T-cell (primary cell): Measurements from ENCODE around the gene SLC51A. TPM values are rescaled to one million over a fixed set of nuclear protein-coding genes. Genes with fewer than 3 reads are reported as not detected.

Experiments
- ATAC-seq, 4 experiments: fragments of 200-7000 bp in 3 of 4; fragments of 150-1000 bp in 1 of 4; cut with Tn5 transposase; replicated peaks in 1 of 4; 1 replicate in 3 of 4; 2 replicates in 1 of 4; pipeline ENCODE4 v1.10.0; 2021; ENCODE audit warnings: moderate library complexity in 3 of 4, mild to moderate bottlenecking in 2 of 4, moderate number of reproducible peaks in 1 of 4
- CTCF ChIA-PET, 2 donors: fragments of 300-600 bp; sonication (Branson Sonifier 250); formaldehyde crosslinking; loops; one replicate each; lab custom pipeline; 2022; ENCODE audit warnings: antibody characterized with exemption in 2 of 2; lab: Charles Lee
- POLR2A ChIA-PET, 2 donors: fragments of 300-600 bp; sonication (Branson Sonifier 250); formaldehyde crosslinking; loops; one replicate each; lab custom pipeline; 2022; ENCODE audit warnings: antibody characterized with exemption in 2 of 2; lab: Charles Lee
- DNase-seq, 35 experiments: peaks; one replicate each; pipeline versions ENCODE4 v3.0.0 to v3.0.0-alpha.2; 2013 to 2023
- H3K27ac ChIP-seq: one replicate; pipeline ENCODE4 v1.5.1; 2013; ENCODE audit warnings: low read length
- H3K27me3 ChIP-seq, 2 experiments: replicated peaks in 1 of 2; 1 replicate in 1 of 2; 2 replicates in 1 of 2; pipeline versions ENCODE4 v1.6.1 to v1.7.0; 2013; ENCODE audit warnings: low read length in 1 of 2, mixed read lengths in 1 of 2; ENCODE audit not compliant: control insufficient read depth in 2 of 2, insufficient read depth in 2 of 2; ENCODE audit errors: extremely low read depth in 1 of 2
- H3K36me3 ChIP-seq, 2 donors: 1 replicate in 1 of 2; 2 replicates in 1 of 2; pipeline versions ENCODE4 v1.6.1 to v1.7.0; 2013; ENCODE audit warnings: low read length in 1 of 2; ENCODE audit not compliant: control insufficient read depth in 2 of 2, insufficient read depth in 1 of 2; ENCODE audit errors: extremely low read depth in 1 of 2
- H3K4me1 ChIP-seq, 2 experiments: 1 replicate in 1 of 2; 2 replicates in 1 of 2; pipeline versions ENCODE4 v1.6.1 to v1.7.0; 2013; ENCODE audit warnings: low read length in 2 of 2, mixed read lengths in 1 of 2; ENCODE audit not compliant: insufficient read depth in 2 of 2, control insufficient read depth in 1 of 2; ENCODE audit errors: extremely low read depth in 1 of 2
- H3K4me3 ChIP-seq, 2 donors: 1 replicate in 1 of 2; 2 replicates in 1 of 2; pipeline versions ENCODE4 v1.5.1 to v1.7.0; 2013; ENCODE audit warnings: mild to moderate bottlenecking in 2 of 2, low read length in 1 of 2, moderate library complexity in 1 of 2; ENCODE audit not compliant: control insufficient read depth in 1 of 2; ENCODE audit errors: extremely low read depth in 1 of 2
- H3K9me3 ChIP-seq: 2 replicates; pipeline ENCODE4 v1.7.0; 2013
- H3K27ac Mint-ChIP-seq, 2 donors: one replicate each; pipeline ENCODE4 v1.8.0; 2020 to 2021; ENCODE audit warnings: mild to moderate bottlenecking in 2 of 2, mixed read lengths in 2 of 2
- H3K27me3 Mint-ChIP-seq, 2 donors: one replicate each; pipeline ENCODE4 v1.8.0; 2021 to 2022; ENCODE audit warnings: mixed read lengths in 2 of 2
- H3K36me3 Mint-ChIP-seq: one replicate; pipeline ENCODE4 v1.8.0; 2021; ENCODE audit warnings: mixed read lengths
- H3K4me1 Mint-ChIP-seq, 3 donors: one replicate each; pipeline ENCODE4 v1.8.0; 2020 to 2022; ENCODE audit warnings: mixed read lengths in 3 of 3, mild to moderate bottlenecking in 1 of 3
- H3K4me3 Mint-ChIP-seq, 3 donors: one replicate each; pipeline ENCODE4 v1.8.0; 2020 to 2022; ENCODE audit warnings: mild to moderate bottlenecking in 3 of 3, mixed read lengths in 3 of 3, moderate library complexity in 3 of 3
- H3K9me3 Mint-ChIP-seq, 3 donors: one replicate each; pipeline ENCODE4 v1.8.0; 2020 to 2022; ENCODE audit warnings: mixed read lengths in 3 of 3
- WGBS: methylation state at CpG from one replicate; pipeline ENCODE4 v1.1.5; 2013; ENCODE audit warnings: missing lambda C conversion rate; ENCODE audit not compliant: insufficient coverage; 5-methylcytosine and 5-hydroxymethylcytosine counted together
- total RNA-seq, 35 experiments: library from RNA in 6 of 35; stranded (reverse) in 6 of 35; fragments of 120-200 nt in 1 of 35; gene quantifications; one replicate each; pipeline versions ENCODE4 v1.2.1 to v1.2.4 and lab custom pipeline; 2013 to 2026

Gene SLC51A
- total RNA-seq, 5 donors from 2014 or later (not counting 1 experiment from before 2014, with no cell fraction given) = not detected

DNA sequence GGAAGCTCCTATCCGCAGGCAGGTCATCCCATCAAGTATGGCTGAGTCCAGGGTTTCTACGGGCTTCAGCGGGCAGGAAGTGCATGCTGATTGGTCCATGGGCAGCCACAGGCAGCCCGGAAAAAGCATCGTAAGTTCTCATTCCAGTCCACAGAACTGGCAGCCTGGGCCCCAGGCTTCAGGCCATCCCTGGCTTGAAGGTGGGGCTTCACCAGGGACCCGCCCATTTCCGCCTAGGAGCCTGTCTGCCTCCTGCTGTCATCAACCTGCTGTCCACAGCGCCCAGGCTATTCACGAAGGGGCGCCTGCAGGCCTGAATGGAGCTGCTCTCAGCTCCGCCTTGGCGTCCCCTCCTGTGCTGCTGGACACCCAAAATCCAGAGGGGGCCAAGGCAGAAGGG lies 57.3 kb downstream of the SLC51A start:
- no peak overlapping the region for H3K4me3 Mint-ChIP-seq
- peaks cover 0 to 33% of the 10 kb centered on the region in 2 experiments for H3K4me1 ChIP-seq
- peaks cover 0 to 23% of the 10 kb centered on the region in 2 donors for H3K36me3 ChIP-seq
- H3K9me3 ChIP-seq = no peaks in the 10 kb centered on the region
- H3K27me3 Mint-ChIP-seq = no peaks in the 10 kb centered on the region
- CTCF ChIA-PET = no interaction called here
- H3K36me3 Mint-ChIP-seq = peaks cover 27% of the 10 kb centered on the region
- peaks cover 31 to 48% (median 48%) of the 10 kb centered on the region in 3 donors for H3K4me1 Mint-ChIP-seq
- DNase-seq (no peak), ATAC-seq (no peak)
- POLR2A ChIA-PET = interaction anchor here in 1 of 2 donors (0.9 kb wide), 1 partner anchor 14 kb away, joined by 4 read pairs; no protein-coding TSS in a partner anchor
- no peak overlapping the region for H3K4me3 ChIP-seq
- peak overlapping the region; percentile 92 for H3K27ac ChIP-seq
- no peaks in the 10 kb centered on the region for H3K9me3 Mint-ChIP-seq
- no peaks in the 10 kb centered on the region for H3K27me3 ChIP-seq
- 91% methylated on average over 12 of the region's 12 CpGs for WGBS
- H3K27ac Mint-ChIP-seq = peak overlapping the region; percentile 96

DNA sequence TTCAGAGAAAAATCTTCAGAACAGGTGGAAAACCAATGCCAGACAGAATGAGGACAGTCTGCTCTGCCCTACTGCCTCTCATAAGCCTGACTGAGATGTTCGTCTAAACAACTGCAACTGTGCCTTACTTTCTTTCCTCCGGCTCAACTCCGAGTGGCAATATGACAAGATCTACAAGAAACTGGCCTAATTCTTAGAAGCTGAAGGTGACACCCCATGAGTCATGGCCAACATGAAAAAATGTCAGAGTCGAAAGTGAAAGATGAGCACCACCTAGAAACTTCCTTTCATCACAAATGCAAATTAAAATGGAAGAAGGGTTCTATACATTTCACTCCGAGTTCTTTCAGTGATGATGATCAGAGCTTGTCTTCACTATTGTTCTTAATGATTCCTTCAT lies 58.3 kb downstream of the SLC51A start:
- peaks cover 22% of the 10 kb centered on the region for H3K36me3 Mint-ChIP-seq
- Histone ChIP-seq H3K27me3 (no peaks in the 10 kb centered on the region), H3K27ac (peak overlapping the region; percentile 92), H3K36me3 (peaks cover 0 to 15% of the 10 kb centered on the region in 2 donors), H3K4me3 (peak overlapping the region in 1 of 2 donors; percentile 35), H3K4me1 (peaks cover 0 to 37% of the 10 kb centered on the region in 2 experiments), H3K9me3 (no peaks in the 10 kb centered on the region)
- no peaks in the 10 kb centered on the region for H3K9me3 Mint-ChIP-seq
- CTCF ChIA-PET = interaction anchor here in 1 of 2 donors (0.6 to 1.0 kb wide), 2 partner anchors 10 to 151 kb away, joined by 3 to 5 read pairs; no protein-coding TSS in a partner anchor
- peak overlapping the region; percentile 96 for H3K27ac Mint-ChIP-seq
- peaks cover 36 to 48% (median 46%) of the 10 kb centered on the region in 3 donors for H3K4me1 Mint-ChIP-seq
- peak; percentile 95 to 96 (median 95) for ATAC-seq
- DNase-seq = peak in 31 of 35 experiments; percentile 4 to 81 (median 35)
- POLR2A ChIA-PET = interaction anchor here in 1 of 2 donors (1.0 kb wide), 1 partner anchor 10 kb away, joined by 5 read pairs; no protein-coding TSS in a partner anchor
- no peaks in the 10 kb centered on the region for H3K27me3 Mint-ChIP-seq
- H3K4me3 Mint-ChIP-seq = peak overlapping the region; percentile 60 to 75 (median 72)
- WGBS = 11% methylated on average over 1 of the region's 5 CpGs

DNA sequence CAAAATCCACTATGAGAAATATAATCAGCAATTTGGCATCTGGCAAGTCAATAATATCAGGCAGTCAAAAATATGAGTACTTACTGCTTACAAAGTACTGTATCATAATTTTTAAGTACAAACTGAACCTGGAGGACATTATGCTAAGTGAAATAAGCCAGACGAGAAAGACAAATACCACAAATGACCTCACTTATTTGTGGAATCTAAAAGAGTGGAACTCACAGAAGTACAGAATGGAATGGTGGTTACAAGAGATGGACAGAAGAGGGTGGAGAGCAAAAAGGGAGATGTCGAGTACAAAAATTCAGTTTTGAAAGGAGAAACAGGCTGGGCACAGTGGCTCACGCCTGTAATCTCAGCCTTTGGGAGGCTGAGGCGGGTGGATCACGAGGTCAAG lies 58.8 kb downstream of the SLC51A start:
- Histone ChIP-seq H3K36me3 (peaks cover 0 to 11% of the 10 kb centered on the region in 2 donors), H3K4me1 (peaks cover 0 to 37% of the 10 kb centered on the region in 2 experiments), H3K27ac (peak overlapping the region; percentile 92), H3K9me3 (no peaks in the 10 kb centered on the region), H3K4me3 (peak overlapping the region in 1 of 2 donors; percentile 35), H3K27me3 (no peaks in the 10 kb centered on the region)
- Mint-ChIP-seq H3K27ac (peak overlapping the region; percentile 96), H3K4me1 (peaks cover 33 to 50% (median 47%) of the 10 kb centered on the region in 3 donors), H3K36me3 (peaks cover 19% of the 10 kb centered on the region), H3K27me3 (no peaks in the 10 kb centered on the region), H3K9me3 (no peaks in the 10 kb centered on the region), H3K4me3 (peak overlapping the region; percentile 60 to 75 (median 72))
- no CpG with 5 or more reads among the region's 5 CpGs for WGBS
- CTCF ChIA-PET = interaction anchor here in 1 of 2 donors (1.0 kb wide), 1 partner anchor 10 kb away, joined by 5 read pairs; no protein-coding TSS in a partner anchor
- no peak for ATAC-seq
- no peak for DNase-seq
- POLR2A ChIA-PET = interaction anchor here in 1 of 2 donors (1.0 kb wide), 1 partner anchor 9 kb away, joined by 5 read pairs; no protein-coding TSS in a partner anchor

DNA sequence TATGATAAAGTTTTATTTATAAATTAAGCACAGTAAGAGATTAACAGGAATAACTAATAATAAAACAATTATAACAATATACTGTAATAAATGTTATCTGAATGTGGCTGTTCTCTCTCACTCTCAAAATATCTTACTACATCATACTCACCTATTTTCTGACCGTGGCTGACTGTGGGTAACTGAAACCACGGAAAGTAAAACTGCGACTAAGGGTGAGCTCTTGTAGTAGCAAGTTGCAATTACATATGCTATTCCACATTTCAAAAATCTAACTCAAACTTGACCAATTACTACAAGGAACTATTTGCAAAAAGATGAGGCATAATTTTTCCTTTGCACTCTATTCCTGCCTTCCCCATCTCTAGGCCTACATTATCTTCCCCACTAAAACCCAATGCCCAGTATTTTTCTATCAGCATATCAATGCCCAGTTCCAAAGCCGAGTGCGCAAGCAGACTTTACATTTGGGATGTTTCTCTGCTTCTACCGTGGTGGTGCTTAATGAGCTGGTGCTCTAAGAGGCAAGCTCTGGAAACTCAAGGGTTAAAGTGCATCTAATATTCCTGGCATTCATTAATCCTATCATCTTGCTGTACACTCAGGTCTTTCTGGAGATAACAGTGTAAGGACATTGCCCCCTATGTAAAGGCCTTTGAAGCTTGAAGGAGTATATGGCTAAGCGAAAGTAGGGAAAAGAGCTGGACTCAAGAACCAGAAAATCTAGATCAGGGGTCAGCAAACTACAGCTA lies 64.5 kb downstream of the SLC51A start:
- ChIA-PET POLR2A (interaction anchor here (0.6 kb wide), 2 partner anchors 13 to 1581 kb away, joined by 3 to 9 read pairs; no protein-coding TSS in a partner anchor), CTCF (interaction anchor here (0.5 to 0.7 kb wide), 2 partner anchors 208 to 246 kb away, joined by 5 read pairs; no protein-coding TSS in a partner anchor)
- 61% methylated on average over 4 of the region's 7 CpGs for WGBS
- H3K36me3 ChIP-seq = no peaks in the 10 kb centered on the region
- no peak for DNase-seq
- no peak overlapping the region for H3K4me3 ChIP-seq
- H3K9me3 Mint-ChIP-seq = no peaks in the 10 kb centered on the region
- no peak overlapping the region for H3K4me3 Mint-ChIP-seq
- H3K27ac ChIP-seq = no peak overlapping the region
- H3K27me3 Mint-ChIP-seq = no peaks in the 10 kb centered on the region
- peaks cover 0 to 18% of the 10 kb centered on the region in 2 experiments for H3K4me1 ChIP-seq
- ATAC-seq = no peak
- peak overlapping the region; percentile 12 to 29 for H3K27ac Mint-ChIP-seq
- no peaks in the 10 kb centered on the region for H3K27me3 ChIP-seq
- H3K36me3 Mint-ChIP-seq = peaks cover 11% of the 10 kb centered on the region
- H3K9me3 ChIP-seq = no peaks in the 10 kb centered on the region
- peaks cover 34 to 66% (median 62%) of the 10 kb centered on the region in 3 donors for H3K4me1 Mint-ChIP-seq

DNA sequence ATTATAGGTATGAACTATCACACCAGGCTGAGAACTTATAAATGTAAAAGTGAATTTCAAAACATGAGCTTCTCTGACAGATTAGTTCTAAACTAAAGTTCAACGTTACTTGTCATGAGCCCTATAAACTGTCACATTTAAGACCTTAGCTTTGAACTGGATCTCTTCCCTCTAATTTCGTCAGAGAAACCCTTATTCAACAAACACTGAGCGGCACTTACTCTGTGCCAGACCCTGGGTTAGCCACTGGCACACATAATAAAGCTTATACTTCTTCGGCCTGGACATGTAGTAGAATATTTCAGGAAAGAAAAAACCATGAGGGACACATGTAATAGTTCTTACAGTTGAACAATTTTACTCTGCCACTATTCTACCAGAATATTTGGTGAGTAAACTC lies 65.6 kb downstream of the SLC51A start:
- Histone ChIP-seq H3K27ac (no peak overlapping the region), H3K9me3 (no peaks in the 10 kb centered on the region), H3K36me3 (no peaks in the 10 kb centered on the region), H3K4me1 (peaks cover 2 to 28% of the 10 kb centered on the region in 2 experiments), H3K4me3 (no peak overlapping the region), H3K27me3 (no peaks in the 10 kb centered on the region)
- ChIA-PET CTCF (no interaction called here), POLR2A (interaction anchor here in 1 of 2 donors (0.8 kb wide), 1 partner anchor 14 kb away, joined by 3 read pairs; no protein-coding TSS in a partner anchor)
- DNase-seq (no peak), ATAC-seq (no peak)
- no peak overlapping the region for H3K4me3 Mint-ChIP-seq
- H3K9me3 Mint-ChIP-seq = no peaks in the 10 kb centered on the region
- H3K4me1 Mint-ChIP-seq = peaks cover 45 to 77% (median 73%) of the 10 kb centered on the region in 3 donors
- no peaks in the 10 kb centered on the region for H3K27me3 Mint-ChIP-seq
- H3K27ac Mint-ChIP-seq = peak overlapping the region; percentile 2 to 40
- WGBS = 90% methylated on average over 2 of the region's 4 CpGs
- H3K36me3 Mint-ChIP-seq = peaks cover 11% of the 10 kb centered on the region
